AG09309 (cell line): ENCODE measurements around the gene FUT3.

ENCODE experiments used
- DNase-seq: peaks from one replicate; pipeline ENCODE4 v3.0.0-alpha.2; 2010; ENCODE audit warnings: low read depth
- H3K4me3 ChIP-seq: 2 replicates; pipeline ENCODE4 v1.5.1; 2011; ENCODE audit warnings: mild to moderate bottlenecking, low read depth, low read length, moderate library complexity; ENCODE audit not compliant: control insufficient read depth
- TF ChIP-seq, protein P1 (sequence below): IDR thresholded peaks from 2 replicates; pipeline ENCODE4 v1.5.1; 2011; ENCODE audit warnings: mild to moderate bottlenecking, low read depth, low read length, inconsistent platforms; ENCODE audit not compliant: insufficient read depth, control insufficient read depth; ENCODE audit errors: missing control alignments

The FUT3 gene

DNA sequence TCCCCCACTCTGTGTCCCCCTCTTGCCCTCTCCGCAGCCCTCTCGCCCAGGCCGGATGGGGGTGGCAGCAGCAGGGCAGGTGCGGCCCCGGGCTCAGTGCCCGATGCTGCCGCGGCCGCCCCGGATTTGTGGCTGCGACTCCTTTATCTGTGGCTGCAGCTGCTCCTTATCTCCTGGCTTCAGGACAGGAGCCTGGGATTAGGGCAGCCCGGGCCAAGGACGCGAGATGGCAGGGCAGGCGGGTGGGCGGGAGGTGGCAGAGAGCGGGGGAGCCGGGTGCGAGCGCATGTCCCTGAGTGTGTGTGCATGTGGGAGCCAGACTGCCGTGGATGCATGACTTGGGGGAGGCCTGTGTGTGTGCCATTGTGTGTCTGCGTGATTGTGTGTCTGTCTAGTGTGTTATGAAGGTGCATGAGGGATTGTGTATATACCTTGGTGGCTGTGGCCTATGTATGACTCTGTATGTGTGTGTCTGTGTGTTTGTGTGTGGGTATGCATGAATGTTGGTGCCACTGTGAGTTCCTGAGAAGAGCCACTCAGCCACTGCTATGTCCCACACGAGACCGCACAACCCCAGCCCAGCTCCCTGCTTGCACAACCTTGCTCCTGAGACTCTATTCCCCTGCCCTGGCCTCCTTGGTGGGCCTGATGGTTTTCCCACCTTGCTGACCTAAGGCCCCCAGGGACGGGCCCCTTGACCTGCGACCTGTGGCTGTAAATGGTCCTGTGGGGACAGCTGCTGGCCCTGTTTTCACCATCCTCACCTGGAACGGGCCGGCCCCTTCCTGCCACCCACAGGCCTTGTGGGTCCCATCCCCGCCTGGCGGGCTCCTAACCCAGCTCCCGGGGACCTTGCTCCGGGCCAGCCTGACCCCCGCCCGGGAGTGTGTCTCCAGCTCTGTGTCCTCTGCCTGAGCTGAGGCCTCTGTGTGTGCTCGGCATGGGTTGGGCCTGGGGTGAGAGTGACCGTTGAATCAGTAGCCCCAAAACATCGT, 51.7 kb downstream of the FUT3 start:
- DNase-seq = no peak
- no peak overlapping the region for H3K4me3 ChIP-seq
- TF ChIP-seq, protein P1, sequence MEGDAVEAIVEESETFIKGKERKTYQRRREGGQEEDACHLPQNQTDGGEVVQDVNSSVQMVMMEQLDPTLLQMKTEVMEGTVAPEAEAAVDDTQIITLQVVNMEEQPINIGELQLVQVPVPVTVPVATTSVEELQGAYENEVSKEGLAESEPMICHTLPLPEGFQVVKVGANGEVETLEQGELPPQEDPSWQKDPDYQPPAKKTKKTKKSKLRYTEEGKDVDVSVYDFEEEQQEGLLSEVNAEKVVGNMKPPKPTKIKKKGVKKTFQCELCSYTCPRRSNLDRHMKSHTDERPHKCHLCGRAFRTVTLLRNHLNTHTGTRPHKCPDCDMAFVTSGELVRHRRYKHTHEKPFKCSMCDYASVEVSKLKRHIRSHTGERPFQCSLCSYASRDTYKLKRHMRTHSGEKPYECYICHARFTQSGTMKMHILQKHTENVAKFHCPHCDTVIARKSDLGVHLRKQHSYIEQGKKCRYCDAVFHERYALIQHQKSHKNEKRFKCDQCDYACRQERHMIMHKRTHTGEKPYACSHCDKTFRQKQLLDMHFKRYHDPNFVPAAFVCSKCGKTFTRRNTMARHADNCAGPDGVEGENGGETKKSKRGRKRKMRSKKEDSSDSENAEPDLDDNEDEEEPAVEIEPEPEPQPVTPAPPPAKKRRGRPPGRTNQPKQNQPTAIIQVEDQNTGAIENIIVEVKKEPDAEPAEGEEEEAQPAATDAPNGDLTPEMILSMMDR = no peak

DNA sequence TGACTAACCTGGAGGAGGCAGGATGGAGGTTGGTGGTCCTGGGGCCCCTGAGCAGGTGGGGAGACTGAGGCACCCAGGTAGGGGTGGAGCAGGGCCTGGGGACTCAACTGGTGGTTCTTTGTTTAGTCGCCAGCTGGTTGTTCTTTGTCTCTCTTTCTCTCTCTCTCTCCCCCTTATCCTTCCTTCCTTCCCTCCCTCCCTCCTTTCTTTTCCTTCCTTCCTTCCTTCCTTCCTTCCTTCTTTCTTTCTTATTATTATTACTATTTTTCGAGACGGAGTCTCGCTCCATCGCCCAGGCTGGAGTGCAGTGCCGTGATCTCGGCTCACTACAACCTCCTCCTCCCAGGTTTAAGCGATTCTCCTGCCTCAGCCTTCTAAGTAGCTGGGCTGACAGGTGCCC, 53.0 kb downstream of the FUT3 start:
- no peak for DNase-seq
- TF ChIP-seq, protein P1 = no peak
- H3K4me3 ChIP-seq = no peak overlapping the region

DNA sequence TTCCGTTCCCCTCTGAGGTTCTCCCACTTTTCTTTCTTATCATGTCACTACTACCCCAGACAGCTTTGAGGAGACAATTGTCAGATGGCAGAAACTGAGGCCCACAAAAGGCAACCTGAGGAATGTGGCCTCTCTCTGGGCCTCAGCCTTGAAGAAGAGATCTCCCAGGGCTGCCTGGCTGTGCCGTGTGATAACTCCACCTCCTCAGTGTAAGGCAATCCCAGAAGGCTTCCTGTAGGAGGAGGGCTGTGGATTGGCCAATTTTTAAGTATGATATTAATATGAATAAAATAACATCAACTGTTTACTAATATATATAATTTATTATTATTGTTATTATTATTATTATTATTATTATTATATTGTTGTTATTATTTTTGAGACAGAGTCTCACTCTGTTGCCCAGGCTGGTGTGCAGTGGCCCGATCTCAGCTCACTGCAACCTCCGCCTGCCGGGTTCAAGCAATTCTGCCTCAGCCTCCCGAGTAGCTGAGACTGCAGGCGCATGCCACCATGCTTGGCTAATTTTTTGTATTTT, 55.8 kb downstream of the FUT3 start:
- TF ChIP-seq, protein P1 = no peak
- no peak for DNase-seq
- H3K4me3 ChIP-seq = no peak overlapping the region

DNA sequence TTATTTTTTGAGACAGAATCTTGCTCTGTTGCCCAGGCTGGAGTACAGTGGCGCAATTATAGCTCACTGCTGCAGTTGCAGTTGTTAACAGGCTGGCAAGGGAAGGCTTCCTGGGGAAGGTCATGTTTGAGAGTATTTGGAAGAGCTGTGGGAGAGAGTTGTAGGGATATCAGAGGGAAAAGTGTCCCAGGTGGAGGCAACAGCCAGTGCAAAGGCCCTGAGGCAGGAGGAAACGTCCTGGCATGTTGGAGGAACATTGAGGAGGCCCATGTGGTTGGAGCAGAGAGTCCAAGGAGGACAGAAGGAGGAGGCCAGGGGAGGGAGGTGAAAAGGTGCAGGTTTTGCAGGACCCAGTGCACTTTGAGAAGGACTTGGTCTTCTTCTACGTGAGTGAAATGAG, 58.1 kb downstream of the FUT3 start:
- no peak for DNase-seq
- no peak overlapping the region for H3K4me3 ChIP-seq
- TF ChIP-seq, protein P1 = no peak
